RCC 7860 (cell line): ENCODE results near the gene SNED1.

Experiments
- DNase-seq: peaks from one replicate; pipeline ENCODE4 v3.0.0-alpha.2; 2015; ENCODE audit warnings: low spot score
- FAIRE-seq: peaks from 2 replicates; lab custom pipeline; 2012; peaks lifted over from hg19 to GRCh38; lab: Jason Lieb, UNC

Gene SNED1

GRCh38 chr2:241020629-241021190 lies 22.3 kb downstream of the SNED1 start:
- FAIRE-seq (no peak), DNase-seq (no peak)

GRCh38 chr2:241025639-241026038 lies 27.2 kb downstream of the SNED1 start:
- FAIRE-seq (no peak), DNase-seq (no peak)

GRCh38 chr2:241029599-241030332 lies 31.3 kb downstream of the SNED1 start:
- DNase-seq (no peak), FAIRE-seq (no peak)

- FAIRE-seq (no peak), DNase-seq (no peak)
Observed at GRCh38 chr2:241030333-241030680, 31.9 kb downstream of the SNED1 start.

- DNase-seq (no peak), FAIRE-seq (no peak)
Observed at GRCh38 chr2:241030883-241031282, 32.5 kb downstream of the SNED1 start.

GRCh38 chr2:241031436-241032165 lies 33.2 kb downstream of the SNED1 start:
- DNase-seq, result no peak
- no peak for FAIRE-seq

GRCh38 chr2:241033336-241033987 lies 35.0 kb downstream of the SNED1 start:
- FAIRE-seq, result no peak
- no peak for DNase-seq

GRCh38 chr2:241033994-241034393 lies 35.6 kb downstream of the SNED1 start:
- no peak for DNase-seq
- no peak for FAIRE-seq

GRCh38 chr2:241034490-241035141 lies 36.2 kb downstream of the SNED1 start:
- FAIRE-seq (no peak), DNase-seq (no peak)

GRCh38 chr2:241035142-241035817 lies 36.9 kb downstream of the SNED1 start:
- DNase-seq, result no peak
- no peak for FAIRE-seq

- FAIRE-seq (no peak), DNase-seq (no peak)
Observed at GRCh38 chr2:241035818-241036396, 37.5 kb downstream of the SNED1 start.

- DNase-seq (no peak), FAIRE-seq (no peak)
Observed at GRCh38 chr2:241036397-241036963, 38.1 kb downstream of the SNED1 start.

- DNase-seq, result no peak
- FAIRE-seq, result no peak
Observed at GRCh38 chr2:241036964-241037421, 38.6 kb downstream of the SNED1 start.

- FAIRE-seq, result no peak
- DNase-seq, result no peak
Observed at GRCh38 chr2:241037498-241037897, 39.1 kb downstream of the SNED1 start.

GRCh38 chr2:241038374-241039180 lies 40.2 kb downstream of the SNED1 start:
- no peak for FAIRE-seq

GRCh38 chr2:241039416-241039815 lies 41.0 kb downstream of the SNED1 start:
- DNase-seq (no peak), FAIRE-seq (no peak)

More at GRCh38 chr2:241038374-241039180, 40.2 kb downstream of the SNED1 start:
- no peak for DNase-seq

GRCh38 chr2:241040081-241040803 lies 41.8 kb downstream of the SNED1 start:
- no peak for DNase-seq
- no peak for FAIRE-seq

- DNase-seq, result no peak
- no peak for FAIRE-seq
Observed at GRCh38 chr2:241041589-241042158, 43.3 kb downstream of the SNED1 start.
